ENCODE data around the gene RASD1. TPM values are rescaled to one million over a fixed set of nuclear protein-coding genes. Genes with fewer than 3 reads are reported as not detected.

RASD1 gene
- total and polyA plus RNA-seq, 2 experiments from 2014 or later: 1.2 to 2.2 TPM

GRCh38 chr17:17528696-17529652 lies 32.8 kb upstream of the RASD1 start:
- Histone ChIP-seq H3K9me3 (ENCODE audit: low read depth) (no peaks in the 10 kb centered on the region), H3K27me3 (replicated peaks; ENCODE audit: insufficient read depth) (no peaks in the 10 kb centered on the region), H3K4me2 (ENCODE audit: unreplicated experiment) (no peak overlapping the region), H3K4me1 (ENCODE audit: insufficient read depth) (no peaks in the 10 kb centered on the region), H3K9me2 (ENCODE audit: insufficient read depth) (no peaks in the 10 kb centered on the region), H3K27ac (no peak overlapping the region), H3K36me3 (ENCODE audit: low read depth) (no peaks in the 10 kb centered on the region), H4K20me1 (ENCODE audit: insufficient read depth) (no peaks in the 10 kb centered on the region), H3K9ac (no peak overlapping the region), H3K79me2 (ENCODE audit: insufficient read depth) (no peaks in the 10 kb centered on the region), H2AFZ (no peak overlapping the region), H3F3A (ENCODE audit: insufficient read depth) (no peaks in the 10 kb centered on the region), H3K4me3 (no peak overlapping the region)
- TF ChIP-seq EZH2 (IDR thresholded peaks at IDR 0.05; ENCODE audit: insufficient read depth, poor library complexity, severe bottlenecking) (no peak), EZH2phosphoT487 (IDR thresholded peaks at IDR 0.05; ENCODE audit: insufficient read depth, low read depth) (no peak)
- no peak for DNase-seq
- WGBS, 2 experiments (ENCODE audit: low coverage in 1 of 2, low lambda C conversion rate in 2 of 2, missing lambda C conversion rate in 2 of 2): 83 to 84% methylated on average over 21 of the region's 22 CpGs
- in situ Hi-C loops (cut with MboI): no loop called here

- H3K27me3 ChIP-seq (replicated peaks; ENCODE audit: insufficient read depth): no peaks in the 10 kb centered on the region
- H3K27ac ChIP-seq: no peak overlapping the region
- H3K9me3 ChIP-seq (ENCODE audit: low read depth): no peaks in the 10 kb centered on the region
- H3K79me2 ChIP-seq (ENCODE audit: insufficient read depth): no peaks in the 10 kb centered on the region
- in situ Hi-C loops (cut with MboI): no loop called here
- no peak overlapping the region for H3K4me2 ChIP-seq (ENCODE audit: unreplicated experiment)
- H3K36me3 ChIP-seq (ENCODE audit: low read depth): no peaks in the 10 kb centered on the region
- H3K9ac ChIP-seq: no peak overlapping the region
- 85 to 91% methylated on average over 13 to 17 of the region's 17 CpGs for WGBS, 2 experiments (ENCODE audit: low coverage in 1 of 2, low lambda C conversion rate in 2 of 2, missing lambda C conversion rate in 2 of 2)
- no peaks in the 10 kb centered on the region for H3F3A ChIP-seq (ENCODE audit: insufficient read depth)
- H3K4me1 ChIP-seq (ENCODE audit: insufficient read depth): no peaks in the 10 kb centered on the region
- H3K9me2 ChIP-seq (ENCODE audit: insufficient read depth): no peaks in the 10 kb centered on the region
- no peaks in the 10 kb centered on the region for H4K20me1 ChIP-seq (ENCODE audit: insufficient read depth)
- DNase-seq: no peak
- H3K4me3 ChIP-seq: no peak overlapping the region
- no peak overlapping the region for H2AFZ ChIP-seq
- TF ChIP-seq EZH2phosphoT487 (IDR thresholded peaks at IDR 0.05; ENCODE audit: insufficient read depth, low read depth): no peak
- TF ChIP-seq EZH2 (IDR thresholded peaks at IDR 0.05; ENCODE audit: insufficient read depth, poor library complexity, severe bottlenecking): no peak
These were observed 31.8 kb upstream of the RASD1 start for GRCh38 chr17:17527956-17528500.

GRCh38 chr17:17527534-17527933 lies 31.3 kb upstream of the RASD1 start:
- DNase-seq: no peak
- no peaks in the 10 kb centered on the region for H3K9me2 ChIP-seq (ENCODE audit: insufficient read depth)
- no peak overlapping the region for H3K4me3 ChIP-seq
- no peaks in the 10 kb centered on the region for H3K36me3 ChIP-seq (ENCODE audit: low read depth)
- no peak overlapping the region for H3K27ac ChIP-seq
- no peaks in the 10 kb centered on the region for H3F3A ChIP-seq (ENCODE audit: insufficient read depth)
- no peaks in the 10 kb centered on the region for H3K27me3 ChIP-seq (replicated peaks; ENCODE audit: insufficient read depth)
- no peaks in the 10 kb centered on the region for H3K9me3 ChIP-seq (ENCODE audit: low read depth)
- no peaks in the 10 kb centered on the region for H3K79me2 ChIP-seq (ENCODE audit: insufficient read depth)
- in situ Hi-C loops (cut with MboI): no loop called here
- WGBS, 2 experiments (ENCODE audit: low coverage in 1 of 2, low lambda C conversion rate in 2 of 2, missing lambda C conversion rate in 2 of 2): 89 to 91% methylated on average over 11 of the region's 11 CpGs
- TF ChIP-seq EZH2phosphoT487 (IDR thresholded peaks at IDR 0.05; ENCODE audit: insufficient read depth, low read depth): no peak
- TF ChIP-seq EZH2 (IDR thresholded peaks at IDR 0.05; ENCODE audit: insufficient read depth, poor library complexity, severe bottlenecking): no peak
- no peak overlapping the region for H3K9ac ChIP-seq
- no peaks in the 10 kb centered on the region for H4K20me1 ChIP-seq (ENCODE audit: insufficient read depth)
- H3K4me2 ChIP-seq (ENCODE audit: unreplicated experiment): no peak overlapping the region
- H2AFZ ChIP-seq: no peak overlapping the region
- no peaks in the 10 kb centered on the region for H3K4me1 ChIP-seq (ENCODE audit: insufficient read depth)

GRCh38 chr17:17526369-17526768 lies 30.2 kb upstream of the RASD1 start:
- no peaks in the 10 kb centered on the region for H3K36me3 ChIP-seq (ENCODE audit: low read depth)
- no peaks in the 10 kb centered on the region for H4K20me1 ChIP-seq (ENCODE audit: insufficient read depth)
- 74 to 80% methylated on average over 14 of the region's 14 CpGs for WGBS, 2 experiments (ENCODE audit: low coverage in 1 of 2, low lambda C conversion rate in 2 of 2, missing lambda C conversion rate in 2 of 2)
- no peaks in the 10 kb centered on the region for H3K79me2 ChIP-seq (ENCODE audit: insufficient read depth)
- DNase-seq: no peak
- H3K27ac ChIP-seq: no peak overlapping the region
- TF ChIP-seq EZH2 (IDR thresholded peaks at IDR 0.05; ENCODE audit: insufficient read depth, poor library complexity, severe bottlenecking) (no peak), EZH2phosphoT487 (IDR thresholded peaks at IDR 0.05; ENCODE audit: insufficient read depth, low read depth) (no peak)
- no peak overlapping the region for H2AFZ ChIP-seq
- no peaks in the 10 kb centered on the region for H3K9me3 ChIP-seq (ENCODE audit: low read depth)
- H3F3A ChIP-seq (ENCODE audit: insufficient read depth): no peaks in the 10 kb centered on the region
- no peaks in the 10 kb centered on the region for H3K4me1 ChIP-seq (ENCODE audit: insufficient read depth)
- H3K27me3 ChIP-seq (replicated peaks; ENCODE audit: insufficient read depth): no peaks in the 10 kb centered on the region
- no peak overlapping the region for H3K4me2 ChIP-seq (ENCODE audit: unreplicated experiment)
- in situ Hi-C loops (cut with MboI): no loop called here
- H3K9me2 ChIP-seq (ENCODE audit: insufficient read depth): no peaks in the 10 kb centered on the region
- H3K4me3 ChIP-seq: no peak overlapping the region
- no peak overlapping the region for H3K9ac ChIP-seq
